GM13976 (cell line): Measurements from ENCODE around the gene TMEM144.

Experiments
- DNase-seq: peaks from one replicate; pipeline ENCODE4 v3.0.0; 2012; ENCODE audit warnings: low spot score
- in situ Hi-C: fragments of 300-500 bp; cut with MboI; formaldehyde crosslinking; loops from one replicate; pipeline ENCODE4 v1.12.0; 2022; ENCODE audit warnings: low sequenced_read_pairs, mixed read lengths, inconsistent platforms; ENCODE audit not compliant: unreplicated experiment
- TF ChIP-seq, protein P1 (sequence below): IDR thresholded peaks from 2 replicates; pipeline ENCODE4 v1.5.1; 2012; ENCODE audit warnings: borderline replicate concordance, mild to moderate bottlenecking; ENCODE audit not compliant: insufficient read depth; ENCODE audit errors: extremely low read depth, missing control alignments, control extremely low read depth

The TMEM144 gene

DNA sequence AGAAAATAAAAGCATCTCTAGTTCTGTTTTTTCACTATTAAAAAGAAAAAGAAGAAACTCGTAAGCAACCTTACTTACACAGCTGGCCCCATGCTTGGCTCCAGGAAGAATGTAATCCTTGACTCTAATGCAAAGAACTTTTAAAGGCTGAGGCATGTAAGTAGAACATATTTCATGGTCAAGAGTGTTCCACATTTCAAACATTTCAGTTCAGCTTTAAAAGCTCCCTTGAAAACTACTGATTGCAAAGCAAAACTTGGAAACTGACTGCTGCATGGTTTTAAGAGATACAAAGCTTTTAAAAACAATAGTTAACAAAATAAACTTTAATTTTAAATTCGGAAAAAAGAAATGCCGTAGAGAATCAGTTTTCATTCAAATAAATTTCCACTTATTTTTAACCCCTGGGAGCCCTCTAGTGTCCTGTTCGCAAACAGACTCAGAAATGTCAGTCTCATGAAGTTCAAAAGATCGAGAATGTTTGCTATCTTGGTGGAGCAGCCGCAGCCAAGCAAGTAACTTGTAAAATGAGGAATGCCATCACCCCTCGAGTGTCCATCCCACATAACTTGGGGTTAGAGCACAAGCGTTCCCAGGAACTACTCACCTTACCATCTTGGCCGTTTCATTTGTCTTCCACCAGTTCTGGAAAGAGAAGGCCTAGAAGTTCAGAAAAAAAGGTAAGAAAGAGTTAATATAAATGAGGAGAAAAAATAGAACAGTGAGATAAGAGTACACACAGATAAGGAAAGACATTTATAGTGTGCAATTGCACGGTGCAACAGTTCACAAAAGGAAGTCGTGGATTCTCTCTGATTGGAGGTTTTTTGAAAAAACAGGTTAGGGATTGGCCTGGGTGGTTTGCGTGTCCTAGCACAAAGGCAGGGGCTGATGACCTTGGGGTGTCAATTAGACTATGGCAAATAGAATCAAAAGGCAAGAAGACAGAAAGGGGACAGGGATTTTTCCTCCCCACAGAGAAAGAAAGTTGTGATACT lies 37.7 kb upstream of the TMEM144 start, which contains the start of gene GASK1B:
GASK1B (minus strand) TSS at position 765 of the 998 bp plus-strand sequence. CDS start 1,650 bp downstream, outside the sequence.
- in situ Hi-C loops: no loop called here
- peak; percentile 39 for DNase-seq
- TF ChIP-seq, protein P1, sequence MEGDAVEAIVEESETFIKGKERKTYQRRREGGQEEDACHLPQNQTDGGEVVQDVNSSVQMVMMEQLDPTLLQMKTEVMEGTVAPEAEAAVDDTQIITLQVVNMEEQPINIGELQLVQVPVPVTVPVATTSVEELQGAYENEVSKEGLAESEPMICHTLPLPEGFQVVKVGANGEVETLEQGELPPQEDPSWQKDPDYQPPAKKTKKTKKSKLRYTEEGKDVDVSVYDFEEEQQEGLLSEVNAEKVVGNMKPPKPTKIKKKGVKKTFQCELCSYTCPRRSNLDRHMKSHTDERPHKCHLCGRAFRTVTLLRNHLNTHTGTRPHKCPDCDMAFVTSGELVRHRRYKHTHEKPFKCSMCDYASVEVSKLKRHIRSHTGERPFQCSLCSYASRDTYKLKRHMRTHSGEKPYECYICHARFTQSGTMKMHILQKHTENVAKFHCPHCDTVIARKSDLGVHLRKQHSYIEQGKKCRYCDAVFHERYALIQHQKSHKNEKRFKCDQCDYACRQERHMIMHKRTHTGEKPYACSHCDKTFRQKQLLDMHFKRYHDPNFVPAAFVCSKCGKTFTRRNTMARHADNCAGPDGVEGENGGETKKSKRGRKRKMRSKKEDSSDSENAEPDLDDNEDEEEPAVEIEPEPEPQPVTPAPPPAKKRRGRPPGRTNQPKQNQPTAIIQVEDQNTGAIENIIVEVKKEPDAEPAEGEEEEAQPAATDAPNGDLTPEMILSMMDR: peak; percentile 28

DNA sequence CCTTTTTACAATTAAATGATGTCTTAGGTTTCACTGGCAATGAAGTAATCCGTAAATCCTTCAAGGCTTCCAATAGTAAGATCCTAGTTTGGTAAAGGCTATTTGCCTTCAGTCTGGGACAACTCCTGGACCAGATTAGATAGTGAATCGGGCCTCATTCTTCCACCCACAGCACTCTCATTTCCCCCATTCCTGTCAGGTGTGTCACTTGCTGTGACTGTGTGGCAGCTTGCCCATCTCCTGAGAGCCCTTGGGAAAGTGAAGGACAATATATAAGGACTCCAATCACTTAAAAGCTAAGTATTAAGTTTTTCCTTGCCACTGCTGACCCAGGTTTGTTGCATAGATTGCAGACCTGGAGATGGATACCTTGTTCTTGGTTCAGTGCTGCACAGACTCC lies 34.2 kb upstream of the TMEM144 start:
- in situ Hi-C loops: no loop called here
- DNase-seq: no peak
- TF ChIP-seq, protein P1: no peak

DNA sequence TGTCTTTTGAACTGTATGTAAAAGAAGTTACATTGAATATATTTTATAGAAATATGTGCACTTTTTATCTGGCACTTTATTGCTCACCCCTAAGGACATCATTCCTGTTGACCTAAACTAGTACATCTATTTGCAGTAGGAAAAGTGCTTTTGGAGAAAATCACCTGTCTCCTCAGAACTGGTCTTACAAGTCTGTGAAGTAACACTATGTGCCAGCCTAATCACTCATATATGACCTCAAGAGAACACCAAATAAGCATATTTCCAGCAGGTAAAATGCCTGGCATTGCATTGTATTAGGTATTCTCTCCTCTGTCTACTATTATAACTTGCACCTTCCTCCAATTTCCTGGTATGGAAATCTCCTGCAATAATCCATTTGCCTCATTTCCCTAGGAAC lies 33.5 kb upstream of the TMEM144 start:
- in situ Hi-C loops: no loop called here
- TF ChIP-seq, protein P1: no peak
- DNase-seq: no peak

DNA sequence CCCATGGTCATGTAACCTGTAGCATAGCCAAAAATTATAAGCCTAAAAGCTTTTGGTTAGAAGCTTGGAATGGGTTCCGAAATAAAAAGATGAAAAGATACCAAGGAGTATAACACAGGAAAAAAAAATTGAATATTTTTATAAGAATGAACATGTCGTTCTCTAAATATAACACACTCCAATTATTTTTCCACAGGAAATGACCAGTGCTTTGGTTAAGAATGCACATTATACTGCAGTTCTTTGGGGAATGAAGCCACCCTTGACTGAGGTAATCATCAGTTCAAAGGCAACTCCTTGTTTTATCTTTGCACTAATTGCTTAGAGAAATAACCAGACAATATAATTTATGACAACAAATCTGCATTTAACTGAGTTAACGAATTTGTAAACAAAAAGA lies 30.8 kb upstream of the TMEM144 start:
- TF ChIP-seq, protein P1: no peak
- DNase-seq: no peak
- in situ Hi-C loops: no loop called here

DNA sequence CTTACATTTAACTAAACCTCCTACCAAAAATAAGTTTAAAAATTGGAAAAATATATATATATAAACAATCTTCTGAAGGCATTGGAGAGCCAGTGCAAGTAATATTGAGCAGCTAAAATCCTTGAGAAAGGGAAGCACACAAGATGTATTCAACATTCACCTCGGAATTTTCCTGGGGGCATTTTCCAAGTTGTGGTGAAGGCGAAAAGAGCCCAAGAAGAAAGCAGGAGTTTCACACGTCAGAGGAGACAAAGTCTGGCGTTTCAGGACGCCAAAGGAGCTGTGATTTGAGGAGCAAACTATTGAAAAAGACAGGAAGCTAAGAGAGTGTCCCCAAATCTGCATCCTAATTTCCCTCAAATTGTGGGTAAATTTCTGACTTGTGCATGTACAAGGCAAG lies 28.4 kb upstream of the TMEM144 start:
- DNase-seq: no peak
- in situ Hi-C loops: no loop called here
- TF ChIP-seq, protein P1: no peak

DNA sequence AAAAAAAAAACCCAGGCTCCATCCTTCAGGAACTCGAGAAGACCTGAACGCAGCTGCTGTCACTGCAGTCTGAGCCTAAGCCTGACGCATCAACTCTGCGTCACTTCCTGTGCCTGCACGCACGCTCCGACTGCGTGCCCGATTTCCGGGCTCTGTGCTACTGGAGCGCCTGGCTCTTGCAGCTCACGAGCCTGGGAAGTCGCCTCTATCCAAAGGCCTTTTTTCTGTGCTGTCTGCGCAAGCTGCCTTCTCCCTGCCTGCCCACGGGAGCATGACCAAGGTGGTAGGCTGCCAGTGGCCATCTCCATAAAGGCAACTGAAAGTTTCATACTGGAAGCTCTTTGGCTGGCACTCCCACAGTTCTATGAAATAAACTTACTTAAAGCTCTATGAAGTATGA lies 27.6 kb upstream of the TMEM144 start:
- TF ChIP-seq, protein P1: no peak
- DNase-seq: no peak
- in situ Hi-C loops: no loop called here
